HG02943 (cell line): ENCODE results near the gene URAD.
"Not testable (repeated sequence)": the region's sequence is repeated elsewhere in the genome, so short reads cannot be mapped to it uniquely, and the experiment has no call there.

ENCODE experiments used
- ATAC-seq: cut with Tn5 transposase; IDR thresholded peaks from one replicate; pipeline ENCODE4 v1.9.1; 2021; ENCODE audit warnings: mild to moderate bottlenecking, low read depth, moderate library complexity; ENCODE audit not compliant: unreplicated experiment

URAD gene

GRCh38 chr13:27971776-27972477 lies 16.6 kb downstream of the URAD start:
- ATAC-seq = no peak

GRCh38 chr13:27971236-27971645 lies 17.3 kb downstream of the URAD start:
- no peak for ATAC-seq

DNA sequence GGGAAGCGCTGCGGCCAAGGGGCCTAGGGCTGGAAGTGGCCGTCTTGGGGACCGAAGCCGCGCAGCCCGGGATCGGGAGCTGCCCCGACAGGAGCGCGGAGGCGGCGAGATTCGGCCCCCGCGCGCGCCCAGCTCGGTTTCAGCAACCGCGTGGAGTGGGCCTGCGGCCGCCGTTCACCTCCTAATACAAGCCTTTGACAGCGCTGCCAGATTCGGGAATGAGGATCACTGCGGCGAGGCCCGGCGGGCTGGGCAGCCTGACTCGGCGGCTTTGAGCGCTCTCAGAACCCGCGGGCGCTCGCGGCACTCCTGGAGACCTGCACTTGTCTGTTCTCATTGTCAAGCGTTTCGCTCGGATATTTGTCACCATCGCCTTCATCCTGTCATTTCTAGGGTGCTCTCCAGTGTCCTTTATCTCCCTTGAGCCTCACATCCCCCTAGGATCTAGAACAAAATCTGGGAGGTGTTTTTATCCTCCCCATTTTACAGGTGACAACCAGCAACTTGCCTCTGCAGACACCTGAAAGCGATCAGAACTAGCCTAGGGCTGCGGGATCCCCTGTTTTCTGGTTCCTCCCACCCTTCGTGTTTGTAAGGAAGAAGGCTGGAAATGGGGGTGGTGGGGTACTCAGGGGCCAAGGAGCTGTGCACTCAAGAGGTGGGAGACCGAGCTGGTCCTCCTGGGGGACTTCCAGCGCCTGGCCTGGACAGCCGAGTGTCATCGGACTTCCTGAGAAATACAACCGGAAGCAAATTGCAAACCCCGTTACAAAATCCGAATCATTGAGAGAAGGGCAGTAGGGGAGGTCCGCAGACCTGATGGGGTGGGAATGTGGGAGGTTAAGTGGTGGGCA lies 17.9 kb downstream of the URAD start:
- ATAC-seq = no peak

DNA sequence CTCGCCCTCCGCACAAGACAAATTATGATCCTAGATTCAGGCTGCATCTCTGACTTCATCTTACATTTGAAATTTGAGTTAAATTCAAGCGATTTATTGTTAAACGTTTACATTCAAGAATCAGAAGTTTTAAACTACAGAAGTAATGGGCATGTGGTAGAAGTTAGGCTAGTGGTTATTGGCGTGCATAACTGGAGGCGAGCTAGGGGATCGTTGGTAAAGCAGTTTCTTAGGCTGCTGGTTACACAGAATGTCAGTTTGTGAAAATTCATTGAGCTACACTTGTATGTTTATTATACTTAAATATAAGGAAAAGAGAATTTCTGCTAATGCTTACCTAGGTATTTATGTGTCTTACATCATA lies 18.6 kb downstream of the URAD start:
- ATAC-seq = no peak

- no peak for ATAC-seq
These were observed 19.2 kb downstream of the URAD start, which contains the start of gene CDX2 for GRCh38 chr13:27969082-27969865. CDX2 (minus strand) TSS chr13:27969315; CDS start chr13:27969006, 309 bp downstream.

- ATAC-seq = no peak
These were observed 20.0 kb downstream of the URAD start for GRCh38 chr13:27968316-27969081.

DNA sequence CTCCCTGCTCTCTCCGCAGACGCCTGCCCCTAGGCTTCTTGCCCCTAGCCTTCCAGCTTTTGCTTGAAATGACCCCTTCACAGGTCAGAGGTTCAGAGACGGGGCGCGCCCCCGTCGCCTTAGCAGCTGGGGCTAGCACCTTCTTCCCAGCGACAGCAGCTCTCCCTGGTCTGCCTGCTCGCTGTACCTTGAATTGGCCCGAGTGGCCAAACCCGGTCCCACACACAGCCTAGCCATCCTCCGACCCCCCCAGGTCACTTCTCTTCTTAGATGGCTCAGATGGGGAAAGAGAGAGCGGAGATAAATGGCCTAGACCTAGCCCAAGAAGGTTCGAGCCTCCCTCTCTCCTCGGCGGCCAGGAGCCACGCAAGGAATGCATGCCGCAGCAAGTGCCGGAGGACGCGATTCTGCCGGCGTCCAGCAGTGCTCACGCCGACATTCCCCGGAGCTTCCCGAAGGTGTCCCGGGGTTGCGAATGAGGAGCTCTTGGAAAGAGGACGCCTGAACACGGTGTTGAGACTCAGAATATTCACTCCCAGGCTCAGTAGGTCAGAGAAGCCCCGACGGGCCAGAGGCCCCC lies 20.7 kb downstream of the URAD start:
- no peak for ATAC-seq

GRCh38 chr13:27967203-27967735 lies 21.2 kb downstream of the URAD start:
- no peak for ATAC-seq

GRCh38 chr13:27966641-27967202 lies 21.8 kb downstream of the URAD start:
- ATAC-seq = no peak

DNA sequence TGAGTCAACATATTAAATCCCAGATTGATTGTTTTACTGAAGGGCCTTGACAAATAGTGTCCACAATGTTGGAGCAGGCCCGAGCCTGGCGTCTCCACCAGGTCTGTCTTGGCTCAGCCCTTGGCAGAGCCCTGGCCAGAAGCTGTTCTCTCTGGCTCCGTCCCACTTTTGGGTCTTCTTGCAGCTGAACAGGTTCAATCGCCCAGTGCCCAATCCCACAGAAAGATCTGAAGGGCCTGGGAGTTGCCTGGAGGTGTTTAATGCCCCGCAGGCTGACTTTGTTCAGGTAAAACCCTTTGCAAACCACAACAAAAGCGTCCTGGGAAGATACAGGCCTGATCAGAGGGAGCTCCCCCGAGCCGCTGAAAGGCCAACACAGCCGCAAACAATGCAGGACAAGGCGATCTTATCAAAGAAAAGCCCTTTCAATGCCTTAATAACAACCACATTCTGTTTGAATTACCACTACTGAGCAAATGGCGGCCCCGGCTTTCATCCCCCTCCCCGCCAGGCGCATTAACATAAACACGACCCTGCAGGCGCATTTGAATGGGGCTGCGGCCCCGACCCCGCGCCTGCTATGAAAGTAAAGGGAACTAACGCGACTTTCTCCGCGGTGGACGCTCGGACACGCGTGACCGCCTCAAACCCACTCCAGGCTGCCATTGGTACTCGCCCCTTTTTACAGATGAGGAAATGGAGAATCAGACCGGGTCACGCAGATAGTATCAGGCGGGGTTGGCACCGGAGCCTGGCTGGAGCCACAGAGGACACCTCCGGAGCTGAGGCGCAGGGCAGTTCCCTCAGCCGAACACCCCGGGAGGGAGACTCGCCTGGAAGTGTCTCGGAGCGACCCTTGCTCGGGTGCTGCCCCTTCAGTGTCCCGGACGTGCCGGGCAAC lies 22.5 kb downstream of the URAD start:
- no peak for ATAC-seq

- no peak for ATAC-seq
These were observed 23.2 kb downstream of the URAD start for GRCh38 chr13:27965343-27965739.

- ATAC-seq = no peak
These were observed 23.7 kb downstream of the URAD start for GRCh38 chr13:27964741-27965323.

DNA sequence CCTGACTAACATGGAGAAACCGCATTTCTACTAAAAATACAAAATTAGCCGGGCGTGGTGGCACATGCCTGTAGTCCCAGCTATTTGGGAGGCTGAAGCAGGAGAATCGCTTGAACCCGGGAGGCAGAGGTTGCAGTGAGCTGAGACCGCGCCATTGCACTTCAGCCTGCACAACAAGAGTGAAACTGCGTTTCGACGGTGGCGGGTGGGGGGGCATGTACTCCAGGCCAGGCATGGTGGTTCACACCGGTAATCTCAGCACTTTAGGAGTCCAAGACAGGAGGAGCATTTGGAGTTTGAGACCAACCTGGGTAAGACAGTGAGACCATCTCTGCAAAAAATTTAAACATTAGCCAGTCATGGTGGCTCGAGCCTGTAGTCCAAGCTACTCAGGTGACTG lies 24.3 kb downstream of the URAD start:
- ATAC-seq = not testable (repeated sequence)

DNA sequence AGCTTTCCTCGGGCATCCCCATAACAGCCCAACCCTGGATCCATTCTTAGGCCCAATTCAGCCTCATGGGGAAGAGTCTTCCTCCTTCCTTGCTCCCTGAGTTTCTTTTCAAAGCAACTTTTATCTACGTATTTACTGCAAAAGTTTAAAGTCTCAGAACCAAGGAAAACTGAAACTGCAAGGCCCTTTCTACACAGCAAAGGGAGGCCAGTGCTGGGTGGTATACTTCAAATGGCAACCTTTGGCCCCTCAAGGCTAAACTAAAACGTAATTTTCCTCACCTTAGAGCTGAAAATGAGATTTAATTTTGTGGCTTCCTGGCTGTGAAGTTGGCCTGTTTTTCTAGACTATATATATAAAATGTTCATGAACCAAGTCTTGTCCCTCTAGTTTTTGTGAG lies 25.0 kb downstream of the URAD start:
- no peak for ATAC-seq

DNA sequence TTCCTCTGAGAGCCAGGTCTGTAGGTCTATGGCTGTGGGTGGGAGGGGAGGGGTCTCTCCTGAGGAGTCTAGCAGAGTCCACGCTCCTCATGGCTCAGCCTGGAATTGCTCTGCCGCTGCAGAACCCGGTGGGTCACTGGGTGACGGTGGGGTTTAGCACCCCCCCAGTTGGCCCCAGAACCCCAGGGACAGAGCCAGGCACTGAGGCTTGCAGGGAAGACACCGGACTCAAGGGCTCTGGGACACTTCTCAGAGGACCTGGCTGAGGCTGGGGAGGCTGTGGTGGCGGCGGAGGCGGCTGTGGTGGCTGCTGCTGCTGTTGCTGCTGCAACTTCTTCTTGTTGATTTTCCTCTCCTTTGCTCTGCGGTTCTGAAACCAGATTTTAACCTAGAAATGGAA lies 25.5 kb downstream of the URAD start:
- ATAC-seq = no peak

GRCh38 chr13:27962128-27962841 lies 26.2 kb downstream of the URAD start:
- ATAC-seq = no peak
